Mammary epithelial cell (primary cell): Measurements from ENCODE around the gene FDX1.

ENCODE experiments used
- EZH2 ChIP-seq: IDR thresholded peaks from 2 replicates; pipeline ENCODE4 v1.6.1; 2012; ENCODE audit warnings: low read length, inconsistent platforms, borderline replicate concordance
- TF ChIP-seq, protein P1 (sequence below), 2 donors: IDR thresholded peaks in 1 of 2; conservative IDR thresholded peaks in 1 of 2; 2 replicates each; pipeline ENCODE4 v1.5.1; 2011 to 2012; ENCODE audit warnings: inconsistent platforms in 2 of 2, low read length in 2 of 2, mild to moderate bottlenecking in 2 of 2, control low read depth in 1 of 2, low read depth in 1 of 2; ENCODE audit not compliant: insufficient read depth in 1 of 2; ENCODE audit errors: extremely low read depth in 1 of 2

GRCh38 chr11:110422306-110422905, 7.3 kb upstream of the FDX1 start:
- TF ChIP-seq, protein P1, sequence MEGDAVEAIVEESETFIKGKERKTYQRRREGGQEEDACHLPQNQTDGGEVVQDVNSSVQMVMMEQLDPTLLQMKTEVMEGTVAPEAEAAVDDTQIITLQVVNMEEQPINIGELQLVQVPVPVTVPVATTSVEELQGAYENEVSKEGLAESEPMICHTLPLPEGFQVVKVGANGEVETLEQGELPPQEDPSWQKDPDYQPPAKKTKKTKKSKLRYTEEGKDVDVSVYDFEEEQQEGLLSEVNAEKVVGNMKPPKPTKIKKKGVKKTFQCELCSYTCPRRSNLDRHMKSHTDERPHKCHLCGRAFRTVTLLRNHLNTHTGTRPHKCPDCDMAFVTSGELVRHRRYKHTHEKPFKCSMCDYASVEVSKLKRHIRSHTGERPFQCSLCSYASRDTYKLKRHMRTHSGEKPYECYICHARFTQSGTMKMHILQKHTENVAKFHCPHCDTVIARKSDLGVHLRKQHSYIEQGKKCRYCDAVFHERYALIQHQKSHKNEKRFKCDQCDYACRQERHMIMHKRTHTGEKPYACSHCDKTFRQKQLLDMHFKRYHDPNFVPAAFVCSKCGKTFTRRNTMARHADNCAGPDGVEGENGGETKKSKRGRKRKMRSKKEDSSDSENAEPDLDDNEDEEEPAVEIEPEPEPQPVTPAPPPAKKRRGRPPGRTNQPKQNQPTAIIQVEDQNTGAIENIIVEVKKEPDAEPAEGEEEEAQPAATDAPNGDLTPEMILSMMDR (conservative IDR thresholded peaks at IDR 0.05 in 1 of 2, IDR thresholded peaks at IDR 0.05 in 1 of 2; ENCODE audit: extremely low read depth in 1 of 2, insufficient read depth in 1 of 2, low read depth in 1 of 2, low read length in 2 of 2) = no peak
- TF ChIP-seq EZH2 = no peak
